H9 (cell line): ENCODE measurements around the gene TMEM117. TPM values are rescaled to one million over a fixed set of nuclear protein-coding genes. Genes with fewer than 3 reads are reported as not detected.

Experiments used
- DNase-seq: peaks from one replicate; pipeline ENCODE4 v3.0.0-alpha.2; 2017
- H2AFZ ChIP-seq: one replicate; pipeline ENCODE4 v1.6.1; 2013; ENCODE audit warnings: mild to moderate bottlenecking, low read length, control low read depth, moderate library complexity
- H2AK5ac ChIP-seq: 2 replicates; pipeline ENCODE4 v1.6.1; 2013; ENCODE audit warnings: low read length, control low read depth, mixed read lengths; ENCODE audit not compliant: insufficient read length
- H2BK120ac ChIP-seq: one replicate; pipeline ENCODE4 v1.6.1; 2013; ENCODE audit warnings: low read depth, mild to moderate bottlenecking, low read length, control low read depth, inconsistent platforms; ENCODE audit not compliant: poor library complexity, severe bottlenecking
- H2BK12ac ChIP-seq: 2 replicates; pipeline ENCODE4 v1.6.1; 2013; ENCODE audit warnings: low read length, control low read depth, mixed read lengths, low read depth; ENCODE audit not compliant: insufficient read length
- H2BK15ac ChIP-seq: 2 replicates; pipeline ENCODE4 v1.6.1; 2013; ENCODE audit warnings: low read depth, low read length, control low read depth
- H2BK20ac ChIP-seq: one replicate; pipeline ENCODE4 v1.6.1; 2013; ENCODE audit warnings: low read depth, mild to moderate bottlenecking, low read length, control low read depth, inconsistent platforms; ENCODE audit not compliant: poor library complexity, severe bottlenecking
- H2BK5ac ChIP-seq: 2 replicates; pipeline ENCODE4 v1.6.1; 2013; ENCODE audit warnings: low read length, control low read depth, mixed read lengths; ENCODE audit not compliant: insufficient read length
- H3K14ac ChIP-seq: 2 replicates; pipeline ENCODE4 v1.6.1; 2013; ENCODE audit warnings: low read length, control low read depth; ENCODE audit not compliant: insufficient read depth
- H3K18ac ChIP-seq: 2 replicates; pipeline ENCODE4 v1.6.1; 2013; ENCODE audit warnings: low read depth, mild to moderate bottlenecking, mixed read lengths, low read length, control low read depth; ENCODE audit not compliant: insufficient read length
- H3K23ac ChIP-seq: 2 replicates; pipeline ENCODE4 v1.6.1; 2013; ENCODE audit warnings: low read length, control low read depth, mixed read lengths, low read depth; ENCODE audit not compliant: insufficient read length
- H3K23me2 ChIP-seq: 2 replicates; pipeline ENCODE4 v1.6.1; 2013; ENCODE audit warnings: low read depth, mild to moderate bottlenecking, mixed read lengths, low read length, control low read depth; ENCODE audit not compliant: insufficient read length, poor library complexity, severe bottlenecking
- H3K27ac ChIP-seq: 2 replicates; pipeline ENCODE4 v1.5.1; 2013; ENCODE audit warnings: low read length, control low read depth, mixed read lengths, low read depth; ENCODE audit not compliant: insufficient read length
- H3K27me3 ChIP-seq: 2 replicates; pipeline ENCODE4 v1.6.1; 2013; ENCODE audit warnings: low read length, control low read depth, inconsistent platforms; ENCODE audit not compliant: insufficient read depth
- H3K4ac ChIP-seq: 2 replicates; pipeline ENCODE4 v1.6.1; 2013; ENCODE audit warnings: low read depth, mild to moderate bottlenecking, control low read depth, inconsistent platforms, low read length, moderate library complexity
- H3K4me1 ChIP-seq: 2 replicates; pipeline ENCODE4 v1.6.1; 2013; ENCODE audit warnings: low read length, control low read depth, inconsistent platforms; ENCODE audit not compliant: insufficient read depth
- H3K4me2 ChIP-seq: 2 replicates; pipeline ENCODE4 v1.6.1; 2013; ENCODE audit warnings: low read length, control low read depth, mixed read lengths; ENCODE audit not compliant: insufficient read length, insufficient read depth
- H3K56ac ChIP-seq: 2 replicates; pipeline ENCODE4 v1.6.1; 2013; ENCODE audit warnings: low read depth, mild to moderate bottlenecking, mixed read lengths, low read length, control low read depth; ENCODE audit not compliant: insufficient read length
- H3K79me1 ChIP-seq: 2 replicates; pipeline ENCODE4 v1.6.1; 2013; ENCODE audit warnings: low read depth, mild to moderate bottlenecking, moderate library complexity, low read length, control low read depth, inconsistent platforms; ENCODE audit not compliant: insufficient read depth, poor library complexity, severe bottlenecking
- H3K79me2 ChIP-seq: 2 replicates; pipeline ENCODE4 v1.6.1; 2013; ENCODE audit warnings: low read length, control low read depth, inconsistent platforms; ENCODE audit not compliant: insufficient read depth
- H3K9ac ChIP-seq: 2 replicates; pipeline ENCODE4 v1.6.1; 2013; ENCODE audit warnings: low read length, control low read depth, mixed read lengths; ENCODE audit not compliant: insufficient read length; ENCODE audit errors: extremely low read depth
- H3K9me3 ChIP-seq: one replicate; pipeline ENCODE4 v1.6.1; 2013; ENCODE audit warnings: low read depth, low read length, inconsistent platforms; ENCODE audit not compliant: control insufficient read depth
- H3T11ph ChIP-seq: one replicate; pipeline ENCODE4 v1.6.1; 2013; ENCODE audit warnings: mild to moderate bottlenecking, low read length, control low read depth, inconsistent platforms
- H4K20me1 ChIP-seq: one replicate; pipeline ENCODE4 v1.6.1; 2013; ENCODE audit not compliant: control insufficient read depth, insufficient read length, insufficient read depth
- H4K5ac ChIP-seq: 2 replicates; pipeline ENCODE4 v1.6.1; 2013; ENCODE audit warnings: low read depth, mild to moderate bottlenecking, mixed read lengths, low read length, control low read depth; ENCODE audit not compliant: insufficient read length
- H4K8ac ChIP-seq: replicated peaks from 2 replicates; pipeline ENCODE4 v1.6.1; 2013; ENCODE audit warnings: low read length, control low read depth, mixed read lengths, low read depth; ENCODE audit not compliant: insufficient read length
- H4K91ac ChIP-seq: 2 replicates; pipeline ENCODE4 v1.6.1; 2013; ENCODE audit warnings: low read depth, mild to moderate bottlenecking, moderate library complexity, mixed read lengths, low read length, control low read depth; ENCODE audit not compliant: insufficient read length
- H3K27ac Mint-ChIP-seq, 3 experiments: 2 replicates in 2 of 3; 3 replicates in 1 of 3; pipeline ENCODE4 v1.8.0; 2020 to 2021; ENCODE audit warnings: mixed read lengths in 3 of 3, mild to moderate bottlenecking in 1 of 3, moderate library complexity in 1 of 3
- H3K27me3 Mint-ChIP-seq: 2 replicates; pipeline ENCODE4 v1.8.0; 2021; ENCODE audit warnings: low read depth, mild to moderate bottlenecking, moderate library complexity, mixed read lengths
- H3K36me3 Mint-ChIP-seq, 3 experiments: 2 replicates in 2 of 3; 3 replicates in 1 of 3; pipeline ENCODE4 v1.8.0; 2020 to 2021; ENCODE audit warnings: low read depth in 3 of 3, mixed read lengths in 3 of 3; ENCODE audit not compliant: insufficient read depth in 1 of 3
- H3K4me1 Mint-ChIP-seq, 2 experiments: 2 replicates each; pipeline ENCODE4 v1.8.0; 2020; ENCODE audit warnings: mixed read lengths in 2 of 2
- H3K4me3 Mint-ChIP-seq, 2 experiments: 2 replicates in 1 of 2; 3 replicates in 1 of 2; pipeline ENCODE4 v1.8.0; 2020 to 2021; ENCODE audit warnings: mild to moderate bottlenecking in 2 of 2, mixed read lengths in 2 of 2, moderate library complexity in 1 of 2
- H3K9me3 Mint-ChIP-seq, 2 experiments: 2 replicates in 1 of 2; 3 replicates in 1 of 2; pipeline ENCODE4 v1.8.0; 2020; ENCODE audit warnings: mild to moderate bottlenecking in 2 of 2, mixed read lengths in 2 of 2, moderate library complexity in 1 of 2
- WGBS: extraction: QIAGEN DNeasy Blood & Tissue Kit; methylation state at CpG from one replicate; pipeline ENCODE4 v1.1.7; 2013; ENCODE audit warnings: missing lambda C conversion rate, low lambda C conversion rate, mixed read lengths; ENCODE audit not compliant: insufficient read length; ENCODE audit errors: extremely low coverage; 5-methylcytosine and 5-hydroxymethylcytosine counted together
- total RNA-seq: library from RNA; stranded (reverse); gene quantifications from 2 replicates; pipeline ENCODE4 v1.2.1, GENCODE V29; 2021
- TF ChIP-seq, protein P1 (sequence below): fragments of 200-600 bp; sonication (generic); conservative IDR thresholded peaks from 3 replicates; pipeline ENCODE4 v1.8.0; 2021; ENCODE audit warnings: antibody characterized with exemption, mild to moderate bottlenecking

TMEM117 gene
- total RNA-seq, 1 experiment from 2014 or later: 1.7 TPM

GRCh38 chr12:44397631-44398030, 561.8 kb downstream of the TMEM117 start:
- H3K27ac ChIP-seq: no peak overlapping the region
- no CpG with 5 or more reads among the region's 3 CpGs for WGBS
- H2BK12ac ChIP-seq: no peak overlapping the region

More at GRCh38 chr12:44397631-44398030, 561.8 kb downstream of the TMEM117 start:
- no peak overlapping the region for H2BK20ac ChIP-seq
- peaks cover 0 to 2% of the 10 kb centered on the region in 2 experiments; a peak in 2 of 5 replicates for H3K9me3 Mint-ChIP-seq
- no peak overlapping the region for H4K8ac ChIP-seq
- H3K4me2 ChIP-seq: no peak overlapping the region
- H2BK15ac ChIP-seq: no peak overlapping the region
- no peak overlapping the region for H3K56ac ChIP-seq
- no peaks in the 10 kb centered on the region for H3K27me3 Mint-ChIP-seq
- no peak overlapping the region for H3K9ac ChIP-seq
- H3K18ac ChIP-seq: no peak overlapping the region
- H2AK5ac ChIP-seq: no peak overlapping the region
- no peak overlapping the region for H2BK120ac ChIP-seq
- H3K23ac ChIP-seq: no peak overlapping the region
- H3K36me3 Mint-ChIP-seq: peaks cover 0 to 8% (median 5%) of the 10 kb centered on the region in 3 experiments; a peak in 3 of 7 replicates
- H3K4me1 Mint-ChIP-seq: peaks cover 6% of the 10 kb centered on the region in 2 experiments
- TF ChIP-seq, protein P1, sequence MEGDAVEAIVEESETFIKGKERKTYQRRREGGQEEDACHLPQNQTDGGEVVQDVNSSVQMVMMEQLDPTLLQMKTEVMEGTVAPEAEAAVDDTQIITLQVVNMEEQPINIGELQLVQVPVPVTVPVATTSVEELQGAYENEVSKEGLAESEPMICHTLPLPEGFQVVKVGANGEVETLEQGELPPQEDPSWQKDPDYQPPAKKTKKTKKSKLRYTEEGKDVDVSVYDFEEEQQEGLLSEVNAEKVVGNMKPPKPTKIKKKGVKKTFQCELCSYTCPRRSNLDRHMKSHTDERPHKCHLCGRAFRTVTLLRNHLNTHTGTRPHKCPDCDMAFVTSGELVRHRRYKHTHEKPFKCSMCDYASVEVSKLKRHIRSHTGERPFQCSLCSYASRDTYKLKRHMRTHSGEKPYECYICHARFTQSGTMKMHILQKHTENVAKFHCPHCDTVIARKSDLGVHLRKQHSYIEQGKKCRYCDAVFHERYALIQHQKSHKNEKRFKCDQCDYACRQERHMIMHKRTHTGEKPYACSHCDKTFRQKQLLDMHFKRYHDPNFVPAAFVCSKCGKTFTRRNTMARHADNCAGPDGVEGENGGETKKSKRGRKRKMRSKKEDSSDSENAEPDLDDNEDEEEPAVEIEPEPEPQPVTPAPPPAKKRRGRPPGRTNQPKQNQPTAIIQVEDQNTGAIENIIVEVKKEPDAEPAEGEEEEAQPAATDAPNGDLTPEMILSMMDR: no peak
- H3K4me3 Mint-ChIP-seq: no peak overlapping the region
- no peak overlapping the region for H3K4ac ChIP-seq
- no peak overlapping the region for H4K91ac ChIP-seq
- H3K27me3 ChIP-seq: no peaks in the 10 kb centered on the region
- H3K4me1 ChIP-seq: no peaks in the 10 kb centered on the region
- no peak overlapping the region for H4K5ac ChIP-seq
- no peak overlapping the region for H3K27ac Mint-ChIP-seq
- no peak overlapping the region for H3K14ac ChIP-seq
- H3K79me2 ChIP-seq: no peaks in the 10 kb centered on the region
- H3K23me2 ChIP-seq: no peaks in the 10 kb centered on the region
- no peak overlapping the region for H2AFZ ChIP-seq
- no peak overlapping the region for H2BK5ac ChIP-seq
- DNase-seq: no peak
- no peaks in the 10 kb centered on the region for H3K9me3 ChIP-seq
- H4K20me1 ChIP-seq: no peaks in the 10 kb centered on the region
- no peak overlapping the region for H3T11ph ChIP-seq
- no peaks in the 10 kb centered on the region for H3K79me1 ChIP-seq
